Thyroid gland (tissue), 4 donors: ENCODE data around the gene VASH1.

Experiments
- POLR2A ChIP-seq, 2 donors: fragments of 450-650 bp; IDR thresholded peaks; one replicate each; pipeline ENCODE4 v1.6.1; 2017; ENCODE audit warnings: antibody characterized with exemption in 2 of 2, mild to moderate bottlenecking in 2 of 2, moderate library complexity in 1 of 2
- TF ChIP-seq, protein P1 (sequence below), 6 experiments: fragments of 200-600 bp in 3 of 6; fragments of 450-650 bp in 3 of 6; sonication (generic) in 3 of 6; IDR thresholded peaks; one replicate each; pipeline ENCODE4 v1.5.1; 2016 to 2019; ENCODE audit warnings: antibody characterized with exemption in 6 of 6, mild to moderate bottlenecking in 2 of 6, inconsistent platforms in 1 of 6, moderate library complexity in 1 of 6

DNA sequence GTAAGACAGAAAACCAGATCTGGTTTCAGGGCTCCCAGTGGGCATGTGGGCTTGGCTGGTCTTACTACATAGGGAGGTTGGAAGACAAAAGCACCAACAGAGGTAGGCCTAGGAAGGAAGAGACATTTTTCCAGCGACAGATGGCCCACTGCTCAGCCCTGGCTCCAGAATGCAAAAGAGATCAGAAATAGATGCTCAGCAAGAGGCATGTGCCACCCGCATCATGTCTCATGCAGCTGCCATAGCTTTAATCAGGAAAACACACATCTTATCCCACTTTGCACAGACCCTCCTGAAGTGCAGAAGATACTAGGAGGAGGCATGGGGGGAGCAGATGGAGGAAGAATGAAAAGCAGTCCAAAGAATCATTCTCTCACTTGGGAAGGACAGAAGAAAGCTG lies 25.3 kb downstream of the VASH1 start:
- TF ChIP-seq, protein P1, sequence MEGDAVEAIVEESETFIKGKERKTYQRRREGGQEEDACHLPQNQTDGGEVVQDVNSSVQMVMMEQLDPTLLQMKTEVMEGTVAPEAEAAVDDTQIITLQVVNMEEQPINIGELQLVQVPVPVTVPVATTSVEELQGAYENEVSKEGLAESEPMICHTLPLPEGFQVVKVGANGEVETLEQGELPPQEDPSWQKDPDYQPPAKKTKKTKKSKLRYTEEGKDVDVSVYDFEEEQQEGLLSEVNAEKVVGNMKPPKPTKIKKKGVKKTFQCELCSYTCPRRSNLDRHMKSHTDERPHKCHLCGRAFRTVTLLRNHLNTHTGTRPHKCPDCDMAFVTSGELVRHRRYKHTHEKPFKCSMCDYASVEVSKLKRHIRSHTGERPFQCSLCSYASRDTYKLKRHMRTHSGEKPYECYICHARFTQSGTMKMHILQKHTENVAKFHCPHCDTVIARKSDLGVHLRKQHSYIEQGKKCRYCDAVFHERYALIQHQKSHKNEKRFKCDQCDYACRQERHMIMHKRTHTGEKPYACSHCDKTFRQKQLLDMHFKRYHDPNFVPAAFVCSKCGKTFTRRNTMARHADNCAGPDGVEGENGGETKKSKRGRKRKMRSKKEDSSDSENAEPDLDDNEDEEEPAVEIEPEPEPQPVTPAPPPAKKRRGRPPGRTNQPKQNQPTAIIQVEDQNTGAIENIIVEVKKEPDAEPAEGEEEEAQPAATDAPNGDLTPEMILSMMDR (IDR thresholded peaks at IDR 0.05) = no peak
- no peak for TF ChIP-seq POLR2A (IDR thresholded peaks at IDR 0.05)
